Activated CD4-positive, alpha-beta T cell treated with anti-CD3 and anti-CD28 coated beads, Interleukin-2, amount 50 U/mL, for 24 hours (primary cell): Measurements from ENCODE around the gene TARBP2.
"Not testable (repeated sequence)": the region's sequence is repeated elsewhere in the genome, so short reads cannot be mapped to it uniquely, and the experiment has no call there.

ENCODE experiments used
- DNase-seq, 2 donors: peaks; one replicate each; pipeline ENCODE4 v3.0.0-alpha.2; 2020; ENCODE audit warnings: low read depth in 1 of 2, low spot score in 1 of 2

Gene TARBP2

DNA sequence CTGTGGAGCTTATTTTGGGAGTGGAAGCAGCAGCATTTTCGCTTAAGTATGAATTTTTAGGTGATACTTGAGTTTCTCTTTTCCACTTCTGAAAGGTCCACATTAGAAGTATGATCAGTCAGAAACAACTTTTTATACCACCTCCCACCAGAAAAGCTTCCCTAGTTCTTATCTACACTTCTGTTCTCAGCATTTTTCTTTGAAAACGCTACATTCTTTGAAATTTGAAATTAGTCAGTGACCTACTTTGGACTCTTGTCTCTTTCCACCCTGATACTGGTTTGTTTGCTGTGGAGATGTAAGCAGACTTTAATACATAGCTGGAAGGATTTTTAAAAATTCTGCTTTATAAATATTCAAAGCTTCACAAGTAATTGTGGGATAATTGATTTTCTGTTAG is 27.0 kb upstream of the TARBP2 start:
- DNase-seq: no peak

DNA sequence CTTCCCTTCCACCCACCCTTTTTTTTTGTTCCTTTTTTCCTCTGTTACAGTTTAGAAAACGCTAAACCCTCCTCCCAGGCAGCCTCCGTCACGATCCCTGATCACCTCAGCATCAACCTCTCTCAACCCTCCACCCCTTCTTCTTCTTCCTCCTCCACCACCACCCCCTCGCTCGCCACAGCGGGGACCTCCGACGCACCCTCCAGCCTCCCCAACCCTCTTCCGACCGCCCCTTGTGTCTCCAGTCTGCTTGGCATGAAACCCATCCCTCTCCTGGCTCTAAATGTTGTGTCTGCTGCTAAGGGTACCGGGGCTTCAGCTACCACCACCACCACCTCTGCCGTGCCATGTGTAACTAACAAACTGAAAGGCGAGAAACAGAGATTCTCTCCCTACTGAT is 26.3 kb upstream of the TARBP2 start:
- DNase-seq: no peak

DNA sequence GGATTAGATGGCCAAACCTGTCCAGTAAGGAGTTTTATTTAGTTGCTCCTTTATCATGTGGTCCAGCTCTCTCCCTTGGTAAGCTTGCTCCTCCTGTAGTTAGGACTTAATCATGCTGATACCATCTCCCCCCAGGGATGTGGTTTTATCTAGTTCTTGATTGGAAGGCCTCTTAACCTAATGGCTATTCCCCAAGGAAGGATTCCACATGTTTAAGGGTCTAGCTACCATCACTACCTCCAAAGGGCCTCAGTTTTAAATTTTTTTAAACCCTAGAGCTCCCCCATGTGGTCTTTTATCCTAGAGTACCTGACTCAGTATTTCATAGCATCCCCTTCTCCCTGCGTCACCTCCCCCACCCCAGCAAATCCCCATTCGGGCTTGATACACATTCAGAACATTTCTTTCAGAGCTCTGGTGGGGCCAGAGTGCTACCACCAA is 24.3 kb upstream of the TARBP2 start:
- DNase-seq: no peak

DNA sequence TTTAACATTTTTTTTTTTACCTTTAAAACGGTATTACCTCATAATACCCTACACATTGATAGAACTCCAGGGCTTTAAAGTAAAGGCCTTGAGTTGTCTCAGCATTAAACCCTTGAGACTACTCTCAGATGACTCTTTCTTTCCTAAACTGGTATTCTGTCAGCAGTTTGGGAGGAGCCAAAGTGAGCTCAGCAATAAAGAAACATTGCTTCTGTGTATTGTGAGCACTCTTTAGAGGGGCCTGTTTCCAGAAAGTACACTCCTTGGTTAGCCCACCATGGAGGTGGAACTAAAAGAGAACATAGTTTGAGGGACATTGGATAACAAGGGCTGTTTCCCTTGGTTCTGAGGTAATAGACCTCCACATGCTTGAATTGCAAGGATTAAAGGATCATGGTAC is 22.2 kb upstream of the TARBP2 start:
- no peak for DNase-seq

DNA sequence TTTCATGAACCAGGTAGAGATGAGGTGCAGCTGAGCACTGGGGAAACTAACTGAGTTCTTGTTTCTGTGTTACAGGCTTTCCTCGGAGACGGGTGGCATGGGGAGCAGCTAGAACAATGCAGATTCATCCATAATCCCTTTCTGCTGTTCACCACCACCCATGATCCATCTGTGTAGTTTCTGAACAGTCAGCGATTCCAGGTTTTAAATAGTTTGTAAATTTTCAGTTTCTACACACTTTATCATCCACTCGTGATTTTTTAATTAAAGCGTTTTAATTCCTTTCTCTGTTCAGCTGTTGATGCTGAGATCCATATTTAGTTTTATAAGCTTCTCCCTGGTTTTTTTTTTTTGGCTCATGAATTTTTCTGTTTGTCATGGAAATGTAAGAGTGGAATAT is 21.8 kb upstream of the TARBP2 start:
- no peak for DNase-seq

DNA sequence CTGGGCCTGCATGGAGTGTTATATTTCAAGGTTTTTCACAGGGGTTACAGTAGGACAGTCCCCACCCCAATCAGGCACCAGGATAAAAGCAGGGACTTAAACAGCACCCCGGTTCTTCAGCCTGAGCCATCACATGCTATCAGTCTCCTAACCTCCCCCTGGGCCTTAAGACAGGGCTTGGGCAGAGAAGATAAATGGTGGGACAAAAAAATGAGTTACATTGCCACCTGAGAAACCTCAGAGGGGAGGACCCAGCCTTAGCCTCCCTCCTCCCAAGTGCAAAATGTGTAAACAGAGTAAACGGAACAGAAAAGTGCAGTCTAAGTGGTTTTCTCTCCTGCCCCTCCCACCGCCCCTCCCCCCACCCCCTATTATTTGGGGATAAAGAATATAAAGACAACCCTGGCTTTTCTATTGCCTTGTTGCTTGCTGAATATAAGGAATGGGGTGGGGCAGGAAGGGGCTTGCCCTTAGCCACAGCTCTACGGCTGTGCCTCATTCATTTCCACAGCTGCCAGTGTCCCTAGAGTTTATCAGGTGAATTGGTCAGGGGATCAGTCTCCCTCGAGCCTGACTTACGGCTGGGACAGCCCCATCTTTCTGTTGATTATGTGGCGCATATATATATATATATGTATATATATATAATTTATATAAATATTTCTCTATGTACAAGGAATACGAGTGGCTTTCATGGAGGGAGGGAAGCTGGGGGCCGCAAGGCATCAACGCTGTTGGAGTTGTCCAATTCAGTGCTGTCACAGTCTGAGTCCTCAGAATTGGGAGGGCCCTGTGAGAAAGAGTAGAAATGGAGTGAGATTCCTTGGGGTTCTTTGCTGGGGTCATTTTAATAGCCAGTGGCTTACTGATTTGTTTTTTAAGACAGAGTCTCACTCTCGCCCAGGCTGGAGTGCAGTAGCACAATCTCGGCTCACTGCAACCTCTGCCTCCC is 20.3 kb upstream of the TARBP2 start:
- no peak for DNase-seq

DNA sequence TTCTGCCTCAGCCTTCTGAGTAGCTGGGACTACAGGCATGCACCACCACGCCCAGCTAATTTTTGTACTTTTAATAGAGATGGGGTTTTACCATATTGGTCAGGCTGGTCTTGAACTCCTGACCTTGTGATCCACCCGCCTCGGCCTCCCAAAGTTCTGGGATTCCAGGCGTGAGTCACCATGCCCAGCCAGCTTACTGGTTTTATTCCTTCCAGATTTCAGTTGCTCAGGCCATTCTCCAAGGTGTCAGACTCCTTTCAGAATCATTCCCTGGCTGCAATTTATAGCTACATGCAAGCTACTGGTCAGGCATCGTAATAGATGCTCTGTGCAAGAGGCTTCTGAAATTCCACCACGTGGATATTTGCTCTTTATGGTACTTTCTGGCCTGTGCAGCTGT is 19.6 kb upstream of the TARBP2 start:
- not testable (repeated sequence) for DNase-seq

DNA sequence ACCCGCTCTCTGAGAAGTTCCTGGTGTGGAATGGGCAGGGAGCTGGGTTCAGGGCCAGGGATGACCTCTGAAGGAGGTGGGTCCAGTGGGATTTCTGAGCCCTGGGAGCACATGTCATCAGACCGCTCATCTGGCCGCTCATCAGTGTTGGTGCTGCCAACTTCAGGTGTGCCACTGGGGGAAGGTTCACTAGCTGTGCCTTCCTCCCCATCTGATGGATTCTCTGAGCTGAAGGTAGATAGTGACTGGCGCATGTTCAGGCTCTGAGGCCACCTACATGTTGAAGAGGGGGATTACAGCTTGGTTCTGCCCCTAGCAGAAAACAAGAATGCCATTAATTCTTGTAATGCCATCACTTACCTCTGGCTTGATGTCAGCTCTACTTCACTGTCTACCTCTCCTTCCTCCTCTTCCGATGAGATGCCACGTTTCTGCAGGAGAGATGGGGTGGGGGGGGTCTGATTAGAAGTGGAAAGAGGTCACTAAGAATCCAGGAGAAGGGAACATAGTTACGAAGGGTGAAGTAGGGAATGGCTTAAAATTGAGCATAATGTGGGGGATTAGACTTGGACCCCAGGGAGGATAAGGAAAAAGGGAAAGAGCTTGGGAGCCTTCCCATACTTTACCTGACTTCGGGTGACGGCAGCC is 19.0 kb upstream of the TARBP2 start:
- DNase-seq: no peak

DNA sequence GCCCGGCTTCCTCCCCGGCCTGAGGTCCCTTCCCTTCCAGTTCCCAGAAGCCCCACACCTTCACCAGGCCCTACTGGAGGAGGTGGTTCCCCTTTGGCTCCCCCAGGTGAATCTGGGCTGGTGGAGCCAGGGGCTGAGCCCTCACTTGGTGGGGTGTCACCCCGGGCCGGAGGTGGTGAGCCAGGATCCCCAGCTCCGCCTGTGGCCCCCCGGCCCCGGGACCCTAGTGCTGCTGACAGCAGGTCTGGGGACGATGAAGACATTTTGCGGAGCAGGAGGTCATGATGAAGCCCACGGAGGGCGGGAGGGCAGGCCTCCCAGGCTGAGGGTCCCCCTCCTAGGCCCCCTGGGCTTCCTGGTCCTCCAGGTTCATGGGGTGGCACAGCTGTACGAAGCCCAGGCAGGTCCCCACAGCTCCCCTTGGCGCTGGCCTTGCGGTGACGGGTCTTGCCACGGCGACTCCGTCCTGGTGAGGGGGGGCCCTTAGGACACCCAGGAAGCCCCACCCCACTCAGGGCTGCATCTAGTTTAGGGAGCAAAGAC is 18.4 kb upstream of the TARBP2 start:
- DNase-seq: no peak

DNA sequence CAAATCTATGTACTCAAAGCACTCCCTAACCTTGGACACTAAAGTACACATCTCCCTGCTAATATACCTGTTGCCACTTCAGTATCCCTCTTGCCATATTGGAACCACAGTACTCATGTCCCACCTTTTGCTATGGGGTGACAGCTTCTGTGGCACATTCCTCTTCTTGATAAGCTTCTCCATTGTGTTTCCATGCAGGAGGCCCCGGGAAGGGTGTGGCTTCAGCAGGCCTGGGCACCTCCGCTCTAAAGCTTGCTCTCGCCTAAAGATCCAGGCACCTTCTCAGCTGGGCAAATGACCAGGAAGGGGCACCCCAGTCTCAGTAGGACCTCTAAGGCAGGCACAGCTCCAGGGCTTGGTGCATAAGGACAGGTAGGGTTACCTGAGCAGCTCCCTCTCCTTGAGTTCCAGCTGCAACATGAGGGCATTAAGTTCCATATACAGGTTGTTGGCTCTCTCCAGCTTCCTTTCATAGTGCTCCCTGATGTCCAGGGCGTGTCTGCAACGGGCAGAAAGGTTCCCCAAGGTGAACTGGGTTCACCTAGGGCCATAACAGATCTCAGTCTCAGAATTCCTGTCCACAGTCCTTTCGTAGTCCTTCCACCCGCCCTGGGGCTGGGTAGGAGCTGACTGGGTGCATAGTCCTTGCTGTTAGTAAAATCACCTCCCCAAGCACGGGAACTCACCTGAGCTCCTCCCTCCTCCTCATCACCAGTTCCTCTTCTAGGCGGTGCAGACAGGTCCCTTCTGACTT is 17.7 kb upstream of the TARBP2 start:
- no peak for DNase-seq

DNA sequence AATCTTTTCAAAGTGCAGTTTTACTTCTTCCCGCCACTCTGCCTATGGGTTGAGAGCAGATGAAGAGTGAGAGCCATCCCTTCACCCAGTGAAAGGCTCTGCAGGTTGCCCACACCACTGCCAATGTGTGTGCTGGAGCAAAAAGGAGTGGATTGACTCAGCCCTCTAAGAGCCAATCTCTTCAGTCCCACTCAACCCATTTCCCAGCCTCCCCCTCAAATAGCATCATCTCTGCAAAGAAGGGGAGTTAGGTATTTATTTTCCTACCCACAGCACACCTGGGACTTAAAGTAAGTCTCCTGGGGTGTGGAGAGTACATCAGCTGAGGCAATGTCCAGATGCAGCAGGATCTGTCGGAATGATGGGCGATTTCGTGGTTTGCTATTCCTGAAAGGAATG is 17.1 kb upstream of the TARBP2 start:
- DNase-seq: no peak

DNA sequence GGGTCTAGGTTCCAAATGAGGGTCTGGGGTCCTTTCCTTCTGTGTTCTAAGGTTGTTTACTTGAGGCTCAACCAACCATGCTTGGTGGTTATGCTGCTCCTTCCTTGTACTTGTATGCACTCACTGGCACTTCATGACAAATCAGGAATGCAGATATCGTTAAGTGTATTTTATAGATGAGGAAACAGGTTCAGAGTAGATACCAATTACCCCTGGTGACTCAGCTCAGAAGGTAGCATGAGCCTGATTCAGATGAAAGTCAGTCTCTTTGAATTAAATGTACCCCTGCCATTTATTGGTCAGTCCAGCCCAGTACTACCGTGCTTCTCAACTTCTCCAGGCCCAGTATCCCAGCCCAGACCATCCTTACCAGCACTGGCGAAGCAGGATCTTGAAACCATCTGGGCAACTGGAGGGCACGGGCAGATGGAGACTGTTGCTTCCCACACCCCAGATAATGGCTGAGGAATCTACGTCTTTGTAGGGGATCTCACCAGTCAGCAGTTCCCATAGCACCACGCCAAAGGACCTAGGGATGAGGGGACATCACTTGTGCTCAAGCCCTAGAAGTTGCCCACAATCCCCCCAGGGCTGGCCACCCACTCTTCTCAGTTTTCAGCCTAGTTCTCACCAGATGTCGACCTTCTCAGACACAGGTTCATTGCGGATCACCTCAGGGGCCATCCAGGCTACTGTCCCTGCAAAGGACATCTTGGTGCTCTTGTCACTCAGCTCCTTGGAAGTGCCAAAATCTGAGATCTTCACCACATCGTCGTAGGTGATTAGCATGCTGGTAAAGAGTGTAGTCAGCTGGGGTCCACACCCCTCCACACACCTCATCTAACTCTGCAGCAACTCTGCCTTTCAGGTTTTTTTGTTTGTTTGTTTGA is 16.2 kb upstream of the TARBP2 start:
- DNase-seq: no peak

DNA sequence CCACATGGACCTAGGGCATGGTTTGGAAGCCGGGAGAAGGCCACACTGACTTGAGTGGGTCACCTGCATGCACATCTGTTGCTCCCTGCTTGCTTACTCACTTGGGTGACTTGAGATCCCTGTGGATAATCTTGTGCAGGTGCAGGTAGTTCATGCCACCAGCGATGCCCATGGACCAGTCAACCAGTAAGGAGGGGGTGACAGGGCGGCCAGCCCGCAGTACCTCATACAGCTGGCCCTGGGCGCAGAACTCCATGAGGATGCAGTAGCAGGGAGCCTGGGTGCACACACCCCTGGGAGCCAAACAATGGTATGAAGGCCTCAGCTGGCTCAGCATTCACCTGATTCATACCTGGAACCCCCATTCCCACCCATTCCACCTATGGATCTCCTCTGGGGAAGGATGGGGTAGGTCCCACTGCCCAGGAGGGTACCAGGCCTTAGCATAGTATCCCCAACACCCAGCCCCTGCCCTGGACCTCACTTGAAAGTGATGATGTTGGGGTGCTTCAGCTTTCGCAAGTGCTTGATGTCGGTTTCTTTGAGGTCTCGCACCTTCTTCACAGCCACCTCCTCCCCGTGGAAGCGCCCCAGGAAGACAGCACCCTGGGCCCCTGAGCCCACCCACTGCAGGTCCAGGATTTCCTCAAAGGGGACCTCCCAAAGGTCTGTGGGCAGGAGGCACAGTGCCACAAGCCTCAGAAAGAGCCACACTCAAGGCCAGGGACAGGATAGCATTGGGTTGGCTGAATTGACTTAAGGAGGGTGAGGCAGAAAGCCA is 14.9 kb upstream of the TARBP2 start:
- no peak for DNase-seq

DNA sequence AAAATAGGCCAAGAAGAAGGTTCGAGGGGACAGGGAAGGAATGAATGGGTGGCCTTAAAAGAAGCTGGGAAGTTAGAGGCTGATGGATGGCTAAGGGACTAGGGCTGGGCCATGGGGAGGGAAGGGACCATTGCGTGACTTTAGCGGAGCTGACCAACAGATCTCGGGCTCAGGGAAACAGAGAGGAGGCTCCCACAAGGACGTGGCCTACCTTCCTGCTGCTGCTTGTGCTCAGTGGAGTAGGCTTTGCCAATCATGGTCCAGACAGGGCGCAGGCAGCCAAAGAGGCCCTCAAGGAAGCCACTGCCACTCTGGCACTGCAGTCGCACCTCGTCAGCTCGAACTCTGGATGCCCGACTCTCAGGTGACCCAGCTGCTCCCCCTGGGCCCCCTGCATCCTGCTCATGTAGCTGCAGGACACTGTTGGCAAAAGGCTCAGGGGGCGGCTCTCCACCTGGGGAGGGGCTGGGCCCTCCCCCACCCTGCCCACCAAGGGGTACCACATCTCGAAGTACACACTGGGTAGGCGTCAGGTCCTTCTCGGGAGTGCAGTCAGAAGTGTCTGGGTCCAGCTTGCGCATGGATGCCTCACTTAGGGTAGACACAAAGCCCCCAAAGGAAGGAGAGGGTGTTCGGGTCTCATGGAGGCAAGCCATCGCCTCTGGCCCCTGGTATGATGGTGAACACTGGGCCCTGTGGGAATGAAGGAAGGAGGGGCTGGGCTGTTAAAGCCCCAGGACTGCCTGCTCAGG is 14.2 kb upstream of the TARBP2 start:
- DNase-seq: no peak

DNA sequence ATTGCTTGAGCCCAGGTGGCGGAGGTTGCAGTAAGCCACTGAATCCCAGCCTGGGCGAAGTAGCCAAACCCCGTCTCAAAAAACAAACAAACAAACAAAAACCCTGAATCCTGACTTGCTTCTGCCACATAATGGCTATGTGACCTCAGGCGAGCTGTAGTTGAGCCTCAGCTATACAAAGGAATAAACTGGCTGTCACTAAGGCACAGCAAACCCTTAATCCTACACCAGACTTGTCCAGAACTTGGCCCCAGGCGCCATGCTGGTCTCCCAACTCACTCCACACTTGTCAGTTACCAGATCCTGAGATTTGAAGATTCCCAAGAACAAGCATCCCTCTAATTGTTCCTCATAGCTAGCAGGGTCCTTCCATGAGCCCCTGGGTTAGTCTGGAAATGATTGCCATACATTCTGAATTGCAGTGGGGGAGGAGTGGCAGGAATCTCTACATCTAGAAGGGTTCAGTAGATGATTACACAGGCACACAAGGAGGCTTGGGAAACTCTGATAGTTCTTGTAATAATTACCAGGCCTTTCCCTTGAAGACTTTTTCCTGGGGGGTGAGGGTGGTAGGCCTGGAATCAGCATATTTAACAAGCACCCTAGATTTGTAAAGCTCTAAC is 11.7 kb upstream of the TARBP2 start:
- DNase-seq: no peak

DNA sequence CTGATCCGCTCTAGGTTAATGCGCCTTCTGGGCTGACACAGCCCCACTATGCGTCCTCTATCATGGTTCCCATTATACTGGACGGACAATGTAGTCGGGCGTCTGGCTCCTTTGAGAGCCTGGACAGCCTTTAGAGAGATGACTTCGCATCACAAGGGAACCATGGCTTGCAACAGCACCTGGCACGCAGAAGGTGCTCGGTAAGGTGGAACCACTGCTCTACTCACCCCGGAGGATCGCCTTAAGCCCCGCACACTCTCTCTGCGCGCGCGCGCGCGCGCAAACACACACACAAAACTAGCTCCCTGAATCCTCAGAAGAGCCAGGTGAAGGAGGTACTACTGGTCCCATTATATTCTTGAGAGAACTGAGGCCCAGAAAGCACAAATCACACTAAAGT is 8.9 kb upstream of the TARBP2 start:
- DNase-seq: no peak

DNA sequence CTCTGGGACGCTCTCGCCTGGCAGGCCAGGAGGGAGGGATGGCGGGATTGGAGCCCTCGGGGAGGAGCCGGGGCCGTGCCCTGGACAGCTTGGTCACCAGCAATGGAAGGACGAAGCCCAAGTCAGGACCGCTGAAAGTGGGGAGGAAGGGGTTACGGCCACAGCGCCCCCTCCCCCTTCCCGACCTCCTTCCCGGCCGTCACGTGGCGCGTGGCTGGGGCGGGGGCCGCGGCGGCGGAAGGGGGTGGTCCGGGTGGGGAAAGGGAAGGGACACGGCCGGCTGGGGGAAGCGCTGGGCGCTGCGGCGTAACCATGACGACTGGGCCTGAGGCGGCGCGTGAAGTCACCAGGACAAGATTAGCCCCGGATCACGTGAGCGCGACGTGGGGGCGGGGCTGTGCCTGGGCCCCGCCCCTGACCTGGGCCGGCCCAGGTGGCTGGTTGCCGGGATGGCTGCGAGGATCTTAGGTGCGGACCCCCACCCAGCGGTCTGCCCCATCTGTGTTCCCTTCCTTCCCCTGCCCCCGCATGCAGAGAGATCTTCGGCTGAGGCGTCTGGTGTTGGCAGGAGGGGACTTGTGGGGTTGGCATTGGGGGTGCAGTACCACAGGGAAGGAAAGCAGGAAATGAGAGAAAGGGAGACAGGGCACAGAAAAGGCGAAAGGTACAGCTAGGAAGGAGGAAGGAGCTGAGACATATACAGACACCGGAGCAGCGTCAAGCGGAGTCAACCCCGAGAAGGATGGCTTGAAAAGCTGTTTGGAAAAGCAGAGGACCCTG is 8.1 kb upstream of the TARBP2 start:
- DNase-seq: peak; percentile 69 to 76
